ENCODE data around the gene RGP1.
A peak's percentile ranks its signal among the peaks of the same experiment; 100 is the strongest.

The RGP1 gene

GRCh38 chr9:35748858-35749514 lies at the start of gene RGP1, which contains the start of gene GBA2:
TSS of gene RGP1 (plus strand) at chr9:35749287. CDS start at chr9:35749756, 469 bp downstream.
TSS of gene GBA2 (minus strand) at chr9:35749228. CDS start at chr9:35748704, 524 bp downstream.
- DNase-seq = peak; percentile 65

DNA sequence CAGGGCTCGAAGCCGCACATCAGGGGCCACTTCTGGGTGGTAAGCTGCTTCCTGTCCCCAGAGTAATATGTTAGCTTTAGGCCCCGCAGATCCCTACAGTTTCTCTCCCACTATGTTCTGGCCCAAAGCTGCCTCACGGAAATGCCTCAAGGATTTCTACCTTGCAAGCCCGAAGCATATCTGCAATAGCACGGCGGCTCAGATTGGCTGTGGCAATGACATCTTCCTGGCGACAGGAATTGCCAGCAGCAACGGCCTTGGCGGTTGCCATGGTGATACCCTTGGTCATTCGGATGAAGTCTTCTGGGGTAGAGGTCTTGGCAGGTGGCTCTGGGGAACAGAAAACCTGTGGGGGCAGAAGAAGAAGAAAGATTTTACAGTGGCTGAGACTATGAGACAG lies 49.1 kb upstream of the RGP1 start:
- DNase-seq = no peak

GRCh38 chr9:35700942-35701341 lies 48.1 kb upstream of the RGP1 start:
- no peak for DNase-seq

DNA sequence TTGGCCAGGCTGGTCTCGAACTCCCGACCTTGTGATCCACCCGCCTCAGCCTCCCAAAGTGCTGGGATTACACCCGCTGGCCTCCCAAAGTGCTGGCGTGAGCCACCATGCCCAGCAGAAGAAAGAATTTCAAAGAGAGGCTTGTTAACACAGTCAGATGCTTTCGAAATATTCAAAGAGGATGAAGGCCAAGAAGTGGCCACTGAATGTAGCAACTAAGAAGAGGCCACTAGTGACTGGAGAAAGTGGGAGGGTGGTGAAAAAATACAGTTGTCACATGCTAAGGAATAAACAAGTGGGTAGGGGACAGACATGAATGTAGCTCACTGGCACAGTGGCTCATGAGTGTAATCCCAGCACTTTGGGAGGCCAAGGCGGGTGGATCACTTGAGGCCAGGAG lies 46.4 kb upstream of the RGP1 start:
- no peak for DNase-seq

DNA sequence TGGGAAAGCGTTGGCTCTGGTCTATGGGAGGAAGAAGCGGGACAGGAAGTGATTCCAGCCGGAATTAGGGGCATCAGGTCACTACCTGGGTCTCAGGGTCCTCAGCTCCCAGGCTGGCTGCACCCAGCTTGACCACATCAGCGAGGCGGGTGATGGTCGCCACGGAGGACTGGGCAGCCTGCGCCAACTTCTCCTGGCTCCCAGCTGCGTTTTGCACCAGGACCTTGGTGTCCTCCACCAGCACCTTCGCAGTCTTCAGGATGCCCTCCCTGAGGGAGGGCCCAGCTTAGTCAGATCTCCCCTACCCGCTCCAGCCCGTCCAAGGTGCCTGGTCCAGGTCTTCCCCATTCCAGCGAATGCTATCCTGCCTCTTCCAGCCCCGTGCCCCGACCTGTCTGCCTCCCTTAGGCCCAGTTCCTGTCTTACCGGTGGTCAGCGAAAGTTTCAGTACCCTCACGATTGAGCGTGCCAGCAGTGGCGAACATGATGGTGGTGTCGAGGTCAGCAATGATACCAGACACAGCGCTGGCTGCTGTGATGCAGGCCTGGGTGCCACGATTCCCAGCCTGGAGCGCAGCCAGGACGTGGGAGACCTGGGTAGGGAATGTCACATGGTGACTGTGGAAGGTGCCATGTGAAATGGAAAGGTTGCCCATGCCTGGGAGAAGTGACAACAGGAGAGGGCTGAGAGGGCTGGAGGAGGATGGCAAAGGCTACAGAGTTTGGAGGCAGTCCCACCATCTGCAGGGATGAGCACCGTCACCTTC lies 45.0 kb upstream of the RGP1 start:
- DNase-seq = no peak

DNA sequence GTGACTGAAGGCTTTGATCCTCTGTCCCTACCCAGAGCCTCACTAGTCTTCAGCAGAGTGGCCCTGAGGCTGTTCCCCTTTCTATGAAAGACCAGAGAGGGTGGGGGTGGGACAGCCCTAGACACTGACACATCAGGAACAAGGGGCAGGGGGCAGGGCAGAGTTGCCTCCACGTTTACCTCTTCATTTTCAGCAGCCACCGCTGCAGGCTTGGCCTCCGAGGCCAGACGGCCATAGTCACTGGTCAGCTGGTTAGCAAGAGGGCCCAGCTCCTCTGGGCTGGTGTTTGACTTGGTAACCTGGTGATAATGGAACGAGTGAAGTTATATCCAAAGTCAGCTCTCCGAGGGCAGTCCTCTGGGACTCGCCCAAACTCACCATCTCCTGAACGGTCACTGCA lies 43.7 kb upstream of the RGP1 start:
- DNase-seq = no peak

- DNase-seq = no peak
These were observed 43.2 kb upstream of the RGP1 start for GRCh38 chr9:35705836-35706430.

GRCh38 chr9:35706951-35707350 lies 42.1 kb upstream of the RGP1 start:
- DNase-seq = no peak

DNA sequence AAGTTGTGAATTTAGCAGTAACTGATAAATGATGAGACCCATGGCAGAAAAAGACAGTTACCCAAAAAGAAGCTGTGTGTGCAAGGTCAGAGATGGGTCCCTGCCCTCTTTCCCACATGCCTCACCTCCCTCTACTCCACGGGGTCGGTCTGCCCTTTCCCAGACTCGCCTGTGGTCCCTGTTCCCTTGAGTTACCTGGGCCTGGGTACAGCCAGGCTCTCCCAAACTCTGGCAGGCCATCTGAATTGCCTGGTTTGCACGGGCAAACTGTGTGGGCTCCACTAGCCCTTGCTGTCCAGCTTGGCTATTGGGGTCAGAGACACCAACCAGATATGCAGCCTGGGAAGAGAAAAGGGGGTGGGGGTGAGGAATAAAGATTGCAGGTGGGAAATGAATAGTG lies 40.9 kb upstream of the RGP1 start:
- no peak for DNase-seq

GRCh38 chr9:35710818-35711500 lies 38.1 kb upstream of the RGP1 start:
- DNase-seq = no peak

DNA sequence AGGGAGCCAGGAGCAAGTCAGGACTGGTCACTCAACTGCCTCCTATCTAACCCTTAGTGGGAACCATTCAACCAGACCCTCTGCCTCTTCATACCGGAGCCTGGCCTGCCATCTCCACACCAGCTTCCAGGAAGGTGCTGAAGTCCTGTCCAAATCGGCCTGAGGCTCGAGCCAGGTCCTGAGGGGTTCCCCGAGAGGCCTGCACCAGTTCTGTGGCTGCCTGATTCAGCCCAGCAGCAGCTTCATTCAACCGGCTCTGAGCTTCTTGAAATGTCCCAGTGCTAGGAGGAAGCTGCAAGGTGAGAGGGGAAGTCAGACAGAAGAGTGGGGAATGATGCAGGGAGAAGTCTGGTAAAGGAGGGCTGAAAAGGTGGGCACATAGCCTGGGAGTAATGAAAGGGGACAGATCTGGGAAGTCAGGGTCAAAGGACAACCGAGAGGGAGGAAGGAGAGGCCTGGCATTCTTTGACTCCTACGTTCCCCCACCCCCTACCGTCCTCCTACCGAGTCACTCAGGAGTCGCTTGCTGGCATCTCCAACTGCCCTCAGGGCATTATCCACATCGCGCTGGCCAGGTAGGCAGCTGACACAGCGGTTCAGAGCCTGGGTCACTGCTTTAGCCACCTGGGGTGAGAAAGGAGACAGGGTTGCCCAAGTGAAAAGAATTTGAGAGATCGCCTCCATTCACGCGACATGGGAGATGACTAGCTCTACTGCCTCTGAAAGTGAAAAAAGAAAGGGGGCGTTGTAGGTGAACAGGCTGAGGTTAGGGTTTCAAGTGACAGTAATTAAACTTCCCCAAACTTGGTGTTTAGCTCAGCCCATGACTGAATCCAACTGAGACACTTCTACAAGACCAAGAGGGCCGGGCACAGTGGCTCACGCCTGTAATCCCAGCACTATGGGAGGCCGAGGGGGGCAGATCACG lies 37.3 kb upstream of the RGP1 start:
- no peak for DNase-seq

DNA sequence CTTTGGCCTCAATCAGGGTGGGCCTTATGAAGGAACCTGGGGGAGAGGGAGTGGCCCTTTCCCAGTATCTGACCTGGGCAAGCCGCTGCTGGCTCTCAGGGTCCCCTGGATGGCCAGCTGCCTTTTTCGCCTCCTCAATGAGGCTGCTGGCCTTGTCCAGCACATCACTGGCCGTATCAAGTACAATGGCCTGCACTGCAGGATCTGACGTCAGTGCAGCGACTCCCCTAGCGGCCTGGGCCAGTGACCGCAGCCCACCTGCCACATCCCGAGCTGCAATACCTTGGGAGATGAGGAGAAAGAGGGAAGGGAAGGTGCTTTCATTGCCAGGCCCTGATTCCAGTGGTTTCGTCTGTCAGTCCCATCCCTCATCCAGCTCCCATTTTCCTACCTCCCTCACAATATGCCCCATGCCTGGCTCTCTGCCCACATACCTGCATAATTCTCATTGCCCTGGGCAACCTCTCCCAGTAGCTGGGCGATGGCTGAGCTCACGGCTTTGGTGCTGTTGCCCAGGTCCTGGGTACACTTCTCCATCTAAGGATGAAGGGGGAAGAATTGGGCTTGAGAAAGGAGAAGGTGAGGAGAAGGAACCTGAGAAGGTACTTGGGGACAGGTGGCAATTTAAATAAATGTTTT lies 36.2 kb upstream of the RGP1 start:
- no peak for DNase-seq

GRCh38 chr9:35713578-35713977 lies 35.5 kb upstream of the RGP1 start:
- DNase-seq = no peak

- no peak for DNase-seq
These were observed 35.0 kb upstream of the RGP1 start for GRCh38 chr9:35714123-35714522.

GRCh38 chr9:35714579-35715252 lies 34.4 kb upstream of the RGP1 start:
- DNase-seq = no peak

DNA sequence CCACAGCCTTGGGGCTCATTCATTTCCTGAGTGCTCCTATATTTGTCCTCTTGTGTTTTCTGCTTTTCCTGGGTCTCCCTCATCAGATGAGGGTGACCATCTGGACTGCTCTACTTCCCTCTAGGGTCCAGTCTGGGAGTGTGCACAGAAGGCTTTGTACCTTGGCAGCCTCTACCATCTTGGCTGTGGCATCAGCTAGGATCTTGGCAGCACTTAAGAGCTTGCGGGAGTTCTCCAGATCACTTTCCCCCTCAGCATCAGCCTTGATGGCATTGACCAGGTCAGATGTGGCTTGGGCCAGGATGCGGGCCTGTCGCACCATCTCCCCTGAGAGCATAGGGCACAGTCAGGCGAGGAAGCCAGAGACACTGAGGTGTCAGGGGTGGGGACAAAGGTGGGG lies 32.9 kb upstream of the RGP1 start:
- DNase-seq = no peak

DNA sequence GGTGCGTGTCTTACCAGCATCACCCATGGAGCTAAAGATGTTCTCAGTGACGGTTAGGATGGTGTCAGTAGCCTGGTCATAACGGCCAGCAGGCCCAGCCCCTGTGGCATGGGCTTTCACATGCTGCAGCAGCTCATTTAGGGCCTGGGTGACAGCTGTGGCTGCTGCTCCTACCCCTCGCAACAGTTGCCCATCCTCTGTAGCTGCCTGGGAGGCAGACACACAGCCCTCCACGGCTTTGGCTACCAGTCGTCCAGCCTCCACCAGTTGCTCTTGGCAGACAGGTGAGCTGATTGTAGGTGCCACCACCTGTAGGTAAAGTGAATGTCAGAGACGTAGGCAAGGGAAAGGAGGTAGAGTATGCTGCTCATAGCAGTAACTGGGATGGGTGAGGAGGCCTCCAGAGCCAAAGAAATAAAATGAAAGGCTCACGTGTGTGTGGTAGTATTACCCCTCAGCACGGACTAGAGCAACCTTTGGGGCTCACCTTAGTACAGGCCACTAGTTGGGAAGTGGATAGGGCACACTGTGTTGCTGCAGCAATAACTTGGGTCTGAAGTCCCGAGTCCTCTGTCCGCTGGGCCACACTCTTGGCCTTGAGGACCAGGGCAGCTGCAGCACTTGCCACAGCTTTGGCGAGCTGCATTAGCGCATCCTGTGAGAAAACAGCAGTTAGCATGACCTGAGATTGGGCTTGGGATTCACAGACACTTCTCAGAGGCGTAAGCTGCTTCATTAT lies 31.8 kb upstream of the RGP1 start:
- no peak for DNase-seq

GRCh38 chr9:35718721-35719511 lies 30.2 kb upstream of the RGP1 start:
- DNase-seq = no peak

DNA sequence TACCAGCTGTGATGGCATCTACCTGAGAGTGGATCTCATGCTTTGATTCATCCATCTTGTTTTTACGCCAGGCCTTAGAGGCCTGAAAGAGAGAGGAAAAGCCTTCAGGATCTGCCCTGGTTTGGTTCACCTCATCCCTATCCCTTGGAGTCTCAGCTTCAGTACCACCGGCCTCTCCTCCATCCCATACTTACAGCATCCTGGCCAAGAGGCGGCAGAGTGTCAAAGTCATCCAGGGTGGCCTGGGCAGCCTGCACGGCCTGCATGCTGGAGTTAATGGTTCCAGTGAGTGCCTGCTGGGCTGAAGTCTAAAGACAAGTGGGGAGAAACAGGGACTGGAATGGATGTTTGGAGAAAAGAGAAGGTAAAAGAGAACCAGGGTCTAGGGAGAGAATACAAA lies 29.5 kb upstream of the RGP1 start:
- DNase-seq = no peak

DNA sequence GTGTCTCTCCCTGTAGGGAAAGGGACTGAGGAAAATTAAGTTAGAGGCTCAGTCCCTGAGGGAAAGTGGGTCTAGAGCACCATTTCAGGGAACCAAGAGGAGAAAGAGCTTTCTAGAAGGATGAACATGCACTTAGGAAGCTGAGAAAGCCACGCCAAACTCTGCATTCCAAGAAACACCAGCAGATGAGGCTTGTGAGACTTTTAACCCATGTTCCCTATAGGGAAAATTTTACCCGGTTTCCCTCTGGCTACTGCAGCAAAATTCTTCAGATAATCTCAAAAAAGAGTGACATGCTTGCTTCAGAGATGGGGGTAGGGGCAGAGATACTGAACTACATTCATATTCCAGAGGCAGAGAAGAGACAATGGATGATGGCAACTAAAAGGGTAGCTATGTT lies 25.7 kb upstream of the RGP1 start:
- no peak for DNase-seq

Data from activated gamma-delta T cell treated with Interleukin-2 at 50 U/mL for 16 hours (primary cell).